HG03064 (cell line): Measurements from ENCODE around the gene B3GNT7.
"Not testable (repeated sequence)": the region's sequence is repeated elsewhere in the genome, so short reads cannot be mapped to it uniquely, and the experiment has no call there.

ENCODE experiments used
- ATAC-seq: cut with Tn5 transposase; IDR thresholded peaks from one replicate; pipeline ENCODE4 v1.9.1; 2021; ENCODE audit warnings: low read depth; ENCODE audit not compliant: unreplicated experiment

Gene B3GNT7

GRCh38 chr2:231421051-231421580, 25.6 kb downstream of the B3GNT7 start:
- no peak for ATAC-seq

- ATAC-seq: no peak
These were observed 26.5 kb downstream of the B3GNT7 start for GRCh38 chr2:231422056-231422455.

- no peak for ATAC-seq
These were observed 27.7 kb downstream of the B3GNT7 start for GRCh38 chr2:231423176-231423575.

GRCh38 chr2:231425291-231425810, 29.8 kb downstream of the B3GNT7 start:
- no peak for ATAC-seq

- no peak for ATAC-seq
These were observed 30.5 kb downstream of the B3GNT7 start for GRCh38 chr2:231425811-231426703.

GRCh38 chr2:231427116-231427515, 31.6 kb downstream of the B3GNT7 start:
- ATAC-seq: no peak

- no peak for ATAC-seq
These were observed 33.6 kb downstream of the B3GNT7 start for GRCh38 chr2:231429152-231429551.

GRCh38 chr2:231429901-231430300, 34.4 kb downstream of the B3GNT7 start:
- no peak for ATAC-seq

- ATAC-seq: not testable (repeated sequence)
These were observed 34.9 kb downstream of the B3GNT7 start for GRCh38 chr2:231430437-231430836.

- no peak for ATAC-seq
These were observed 36.1 kb downstream of the B3GNT7 start for GRCh38 chr2:231431606-231432005.

- ATAC-seq: no peak
These were observed 38.5 kb downstream of the B3GNT7 start for GRCh38 chr2:231433990-231434389.

- no peak for ATAC-seq
These were observed 41.4 kb downstream of the B3GNT7 start for GRCh38 chr2:231436957-231437356.

GRCh38 chr2:231449503-231450054, 54.1 kb downstream of the B3GNT7 start:
- ATAC-seq: no peak

GRCh38 chr2:231450548-231450989, 55.1 kb downstream of the B3GNT7 start:
- no peak for ATAC-seq
